Adrenal gland (tissue), 12 donors: ENCODE measurements around the gene ATXN1. TPM values are rescaled to one million over a fixed set of nuclear protein-coding genes. Genes with fewer than 3 reads are reported as not detected.

ENCODE experiments used
- DNase-seq, 7 donors: peaks; one replicate each; pipeline ENCODE4 v3.0.0-alpha.2; 2019 to 2020
- H3K27ac ChIP-seq, 5 donors: fragments of 200-600 bp; sonication (generic) in 4 of 5; 1 replicate in 3 of 5; 2 replicates in 2 of 5; pipeline versions ENCODE4 v1.5.1 to v1.8.0; 2016 to 2020; ENCODE audit warnings: mild to moderate bottlenecking in 1 of 5
- H3K27me3 ChIP-seq: fragments of 200-600 bp; 2 replicates; pipeline ENCODE4 v1.8.0; 2021
- H3K36me3 ChIP-seq, 2 donors: fragments of 200-600 bp; replicated peaks in 1 of 2; 1 replicate in 1 of 2; 2 replicates in 1 of 2; pipeline versions ENCODE4 v1.5.1 to v1.8.0; 2018 to 2022
- H3K4me1 ChIP-seq, 2 donors: fragments of 200-600 bp; replicated peaks in 1 of 2; 1 replicate in 1 of 2; 2 replicates in 1 of 2; pipeline versions ENCODE4 v1.5.1 to v1.8.0; 2018 to 2021
- H3K4me3 ChIP-seq, 4 donors: fragments of 200-600 bp; sonication (generic) in 3 of 4; one replicate each; pipeline ENCODE4 v1.5.1; 2016 to 2018
- H3K9me3 ChIP-seq, 3 donors: fragments of 200-600 bp; sonication (generic) in 1 of 3; replicated peaks in 1 of 3; 1 replicate in 2 of 3; 2 replicates in 1 of 3; pipeline versions ENCODE4 v1.5.1 to v1.8.0; 2016 to 2021
- CTCF ChIP-seq, 6 experiments: fragments of 450-650 bp in 4 of 6; fragments of 200-600 bp in 2 of 6; sonication (generic) in 1 of 6; IDR thresholded peaks; 1 replicate in 5 of 6; 2 replicates in 1 of 6; pipeline versions ENCODE4 v1.5.1 to v1.8.0; 2016 to 2021; ENCODE audit warnings: antibody characterized with exemption in 6 of 6, mild to moderate bottlenecking in 2 of 6, moderate library complexity in 1 of 6
- POLR2A ChIP-seq, 2 donors: fragments of 450-650 bp; IDR thresholded peaks; one replicate each; pipeline ENCODE4 v1.6.1; 2017; ENCODE audit warnings: antibody characterized with exemption in 2 of 2, mild to moderate bottlenecking in 2 of 2, moderate library complexity in 1 of 2
- WGBS, 4 donors: extraction: QIAGEN DNeasy Blood & Tissue Kit in 2 of 4; methylation state at CpG; one replicate each; pipeline versions ENCODE4 v1.1.5 to v1.1.7; 2013 to 2017; 5-methylcytosine and 5-hydroxymethylcytosine counted together
- intact Hi-C, 2 donors: fragments of 100-400 bp; cut with DNase I; formaldehyde crosslinking; loops; one replicate each; pipeline versions ENCODE4 v1.14.1 to v1.15.0; 2022 to 2023
- polyA plus RNA-seq, 3 donors: library from polyadenylated mRNA; stranded (reverse); fragments of 200-250 nt in 2 of 3; fragments of 350-450 nt in 1 of 3; fragmentation: Illumina TruSeq in 1 of 3; extraction: RNeasy Lipid Tissue Mini Kit (QIAGEN cat#74804) in 1 of 3; gene quantifications; one replicate each; pipeline ENCODE4 v1.2.3, GENCODE V29; 2013 to 2014
- total RNA-seq, 9 donors: library from RNA; depleted of rRNA in 4 of 9; stranded (reverse); fragments of >200 nt in 4 of 9; fragments of 120-200 nt in 1 of 9; fragmentation: NEBNext Ultra II Directional in 1 of 9; extraction: Animal tissue kit (Norgen Biotek cat#: 25700) in 1 of 9; gene quantifications; one replicate each; pipeline versions ENCODE4 v1.1.0 to v1.2.4, GENCODE V29; 2013 to 2023
- donor health status: healthy with polysubstance abuse.
- donor health status: Bipolar disorder and iron deficiency.
- donor health status: DM: yes; HTN: yes; CAD: no.
- donor health status: DM: no; HTN: no; CAD: no.
- donor health status: DM: no; HTN: no; CAD: no.
- donor health status: DM: yes; HTN: yes; CAD: no.

Gene ATXN1
- total and polyA plus RNA-seq, 12 donors, result 3.4 to 51.3 (median 25.4) TPM

DNA sequence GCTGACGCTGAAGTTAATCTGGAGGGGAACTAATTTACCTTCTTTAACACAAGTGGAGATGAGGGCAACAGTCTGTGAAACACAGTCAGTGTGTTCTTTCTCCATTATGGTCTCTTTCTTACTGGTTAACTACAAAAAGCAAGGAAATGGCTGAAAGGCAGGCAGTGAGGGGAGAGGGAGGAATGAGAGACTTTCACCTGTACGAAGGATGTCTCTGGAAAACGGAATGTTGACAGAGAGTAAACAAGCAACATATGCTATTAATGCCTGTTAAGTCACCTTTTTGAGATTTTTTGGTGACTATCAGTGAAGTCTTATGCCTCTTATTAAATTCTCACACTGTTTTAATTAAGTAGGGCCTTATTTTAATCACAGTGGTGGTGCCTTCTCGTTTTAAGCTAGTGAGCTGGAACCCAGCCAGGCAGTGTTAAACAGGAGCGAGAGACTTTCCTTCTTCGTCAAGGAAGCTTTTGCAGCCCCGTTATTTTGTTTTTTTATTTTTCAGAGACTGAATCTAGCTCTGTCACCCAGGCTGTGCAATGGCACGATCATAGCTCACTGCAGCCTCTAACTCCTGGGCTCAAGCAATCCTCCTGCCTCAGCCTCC lies 165.6 kb downstream of the ATXN1 start:
- no peak for DNase-seq
- Histone ChIP-seq H3K4me3 (no peak overlapping the region), H3K9me3 (no peaks in the 10 kb centered on the region), H3K27me3 (no peaks in the 10 kb centered on the region), H3K27ac (no peak overlapping the region), H3K4me1 (no peaks in the 10 kb centered on the region), H3K36me3 (no peaks in the 10 kb centered on the region)
- TF ChIP-seq POLR2A (IDR thresholded peaks at IDR 0.05), result no peak
- no peak for TF ChIP-seq CTCF (IDR thresholded peaks at IDR 0.05)
- intact Hi-C loops, result no loop called here
- 75 to 95% (median 79%) methylated on average over 8 of the region's 8 CpGs for WGBS, 4 donors

GRCh38 chr6:16594849-16595248 lies 166.4 kb downstream of the ATXN1 start:
- WGBS, 4 donors, result 85 to 91% (median 90%) methylated on average over 5 of the region's 5 CpGs
- H3K27me3 ChIP-seq, result no peaks in the 10 kb centered on the region
- H3K36me3 ChIP-seq, result no peaks in the 10 kb centered on the region
- H3K27ac ChIP-seq, result no peak overlapping the region
- DNase-seq, result no peak
- no peak for TF ChIP-seq CTCF (IDR thresholded peaks at IDR 0.05)
- no peak for TF ChIP-seq POLR2A (IDR thresholded peaks at IDR 0.05)
- no peaks in the 10 kb centered on the region for H3K4me1 ChIP-seq
- intact Hi-C loops, result no loop called here
- no peaks in the 10 kb centered on the region for H3K9me3 ChIP-seq
- no peak overlapping the region for H3K4me3 ChIP-seq

- no peak for DNase-seq
- Histone ChIP-seq H3K9me3 (no peaks in the 10 kb centered on the region), H3K27me3 (no peaks in the 10 kb centered on the region), H3K4me3 (no peak overlapping the region), H3K27ac (peak overlapping the region in 1 of 5 donors; percentile 51), H3K36me3 (no peaks in the 10 kb centered on the region), H3K4me1 (no peaks in the 10 kb centered on the region)
- TF ChIP-seq POLR2A (IDR thresholded peaks at IDR 0.05) (no peak), CTCF (IDR thresholded peaks at IDR 0.05) (no peak)
- intact Hi-C loops, result no loop called here
- WGBS, 4 donors, result 89 to 96% (median 91%) methylated on average over 12 of the region's 12 CpGs
Observed at GRCh38 chr6:16592223-16592911, 168.9 kb downstream of the ATXN1 start.

DNA sequence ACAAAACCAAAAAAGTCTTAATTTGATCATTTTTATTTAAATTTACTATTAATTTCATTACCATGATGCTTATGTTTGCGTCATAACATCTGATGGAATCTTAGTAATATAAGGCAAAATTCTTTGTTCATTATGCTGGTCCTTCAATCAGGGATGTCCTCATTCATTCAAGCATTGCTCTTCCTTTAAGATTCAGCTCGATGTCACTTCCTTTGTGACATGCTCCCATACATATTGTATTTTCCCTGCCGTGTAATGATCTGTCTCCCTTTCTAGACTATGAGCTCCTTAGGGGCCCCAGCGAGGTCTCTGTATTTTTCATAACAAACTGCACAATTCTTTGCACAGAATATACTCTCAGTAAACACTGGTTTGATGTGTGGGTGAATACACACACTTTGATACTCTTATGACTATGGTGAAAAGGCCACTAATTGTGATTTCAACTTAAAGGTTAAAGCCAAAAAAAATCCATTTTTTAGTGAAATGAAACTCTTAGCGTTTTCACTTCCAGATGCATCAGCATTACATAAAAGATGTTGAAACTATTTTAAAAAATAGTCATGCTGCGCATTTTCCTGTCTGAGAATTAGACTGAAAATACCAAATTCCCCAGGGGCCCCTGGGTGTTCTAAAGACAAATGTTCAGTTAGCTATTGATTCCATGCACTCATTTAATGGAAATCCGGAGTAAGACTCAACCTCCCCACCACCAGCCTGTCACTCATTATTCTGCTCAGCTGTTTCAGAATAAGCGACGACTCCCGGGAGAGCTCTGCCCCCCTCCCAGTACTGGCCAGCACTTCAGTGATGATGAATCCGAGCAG lies 169.7 kb downstream of the ATXN1 start:
- no peaks in the 10 kb centered on the region for H3K36me3 ChIP-seq
- 76 to 84% (median 78%) methylated on average over 11 of the region's 11 CpGs for WGBS, 4 donors
- no peaks in the 10 kb centered on the region for H3K4me1 ChIP-seq
- no peaks in the 10 kb centered on the region for H3K27me3 ChIP-seq
- H3K4me3 ChIP-seq, result no peak overlapping the region
- intact Hi-C loops, result no loop called here
- no peak for DNase-seq
- peak overlapping the region in 1 of 5 donors; percentile 51 for H3K27ac ChIP-seq
- TF ChIP-seq CTCF (IDR thresholded peaks at IDR 0.05), result no peak
- TF ChIP-seq POLR2A (IDR thresholded peaks at IDR 0.05), result no peak
- H3K9me3 ChIP-seq, result no peaks in the 10 kb centered on the region
